ENCODE results near the gene NRN1. TPM values are rescaled to one million over a fixed set of nuclear protein-coding genes. Genes with fewer than 3 reads are reported as not detected.

Gene NRN1
- total and polyA plus RNA-seq, 2 donors (not counting 3 experiments of a cell fraction or from before 2014, with no cell fraction given) = 12.8 to 26.2 TPM

DNA sequence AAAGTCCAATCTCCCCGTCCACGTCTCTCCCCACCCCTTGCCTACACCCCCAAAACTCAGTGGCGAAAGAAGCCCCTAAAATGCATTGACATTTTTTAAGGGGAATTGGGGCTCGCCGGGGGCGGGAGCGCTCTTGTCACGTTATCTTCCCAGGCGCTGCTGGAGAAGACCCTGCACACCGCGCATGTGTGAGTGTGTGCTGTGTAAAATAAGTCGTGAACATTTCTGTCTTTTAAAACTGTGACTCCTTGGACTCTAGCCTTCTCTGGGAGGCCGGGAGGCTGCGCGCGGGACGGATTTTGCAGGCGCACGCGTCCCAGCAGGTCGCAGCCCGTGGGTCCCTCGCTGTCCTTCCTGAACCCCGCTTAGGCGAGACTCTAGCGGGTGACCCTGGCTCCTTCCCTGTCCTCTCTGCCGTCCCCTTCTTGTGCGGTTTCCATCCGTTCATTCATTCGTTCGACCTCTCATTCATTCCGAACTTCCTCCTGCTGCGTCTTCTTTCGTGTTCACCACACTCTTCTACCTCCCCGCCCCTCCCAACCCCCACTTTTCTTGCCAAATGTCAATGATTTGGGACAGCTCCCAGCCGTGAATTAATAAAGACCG is 2.2 kb downstream of the NRN1 start:
- dilution Hi-C loops (cut with MboI; ENCODE audit: extremely low pct_ligation_motif_present, low sequenced_read_pairs) (no loop called here), intact Hi-C loops (cut with micrococcal nuclease) (no loop called here)
- Histone ChIP-seq H3K36me3 (ENCODE audit: control insufficient read depth in 2 of 2, extremely low read depth in 1 of 2, insufficient read depth in 2 of 2, low read length in 2 of 2) (no peaks in the 10 kb centered on the region), H3K4me2 (ENCODE audit: insufficient read depth, low read length) (peak overlapping the region; percentile 67), H2AFZ (ENCODE audit: low read depth, low read length) (peak overlapping the region; percentile 70), H3K27me3 (ENCODE audit: control insufficient read depth in 2 of 2, insufficient read depth in 2 of 2, low read length in 2 of 2) (peaks cover 32 to 78% of the 10 kb centered on the region in 2 experiments), H4K20me1 (replicated peaks; ENCODE audit: control insufficient read depth, extremely low read depth, insufficient read depth, low read length) (no peaks in the 10 kb centered on the region), H3K9me3 (replicated peaks; ENCODE audit: control insufficient read depth, insufficient read depth, low read length) (no peaks in the 10 kb centered on the region), H3K27ac (ENCODE audit: insufficient read depth, low read depth, low read length) (no peak overlapping the region), H3K79me2 (ENCODE audit: control insufficient read depth, insufficient read depth, low read length) (no peaks in the 10 kb centered on the region), H3K9me1 (replicated peaks; ENCODE audit: control insufficient read depth, extremely low read depth, insufficient read depth, low read length) (no peaks in the 10 kb centered on the region), H3K4me3 (replicated peaks in 1 of 3; ENCODE audit: insufficient read depth in 1 of 3, low read depth in 1 of 3, low read length in 3 of 3) (peak overlapping the region; percentile 14 to 86 (median 62)), H3K9ac (replicated peaks; ENCODE audit: extremely low read depth, insufficient read depth, low read length) (peak overlapping the region; percentile 29), H3K4me1 (ENCODE audit: control insufficient read depth, extremely low read depth, insufficient read depth, low read length) (peaks cover 25% of the 10 kb centered on the region)
- FAIRE-seq (no peak), DNase-seq (ENCODE audit: low read depth, low spot score) (peak; percentile 23)
- ChIA-PET POLR2A (no interaction called here), CTCF (interaction anchor here (1.8 kb wide), 2 partner anchors 10 to 14 kb away, joined by 4 to 6 read pairs; no protein-coding TSS in a partner anchor)
- TF ChIP-seq GATA2 (IDR thresholded peaks at IDR 0.05; ENCODE audit: insufficient read depth, insufficient read length, low read depth, low read length) (no peak), MYC (IDR thresholded peaks at IDR 0.05; ENCODE audit: low read depth, low read length) (no peak), FOS (IDR thresholded peaks at IDR 0.05; ENCODE audit: borderline replicate concordance, insufficient read depth, low read length) (no peak), JUN (IDR thresholded peaks at IDR 0.05; ENCODE audit: borderline replicate concordance, insufficient read depth, insufficient read length, low read depth) (no peak), POLR2A (IDR thresholded peaks at IDR 0.05; ENCODE audit: low read depth, low read length) (no peak), POLR2AphosphoS5 (IDR thresholded peaks at IDR 0.05; ENCODE audit: insufficient read depth, low read depth, low read length) (no peak), EZH2 (IDR thresholded peaks at IDR 0.05; ENCODE audit: borderline replicate concordance, low read depth, low read length, severe bottlenecking) (no peak)
- TF ChIP-seq, protein P1, sequence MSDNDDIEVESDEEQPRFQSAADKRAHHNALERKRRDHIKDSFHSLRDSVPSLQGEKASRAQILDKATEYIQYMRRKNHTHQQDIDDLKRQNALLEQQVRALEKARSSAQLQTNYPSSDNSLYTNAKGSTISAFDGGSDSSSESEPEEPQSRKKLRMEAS (IDR thresholded peaks at IDR 0.05; ENCODE audit: insufficient read depth, insufficient read length) = no peak
- TF ChIP-seq, protein P2, sequence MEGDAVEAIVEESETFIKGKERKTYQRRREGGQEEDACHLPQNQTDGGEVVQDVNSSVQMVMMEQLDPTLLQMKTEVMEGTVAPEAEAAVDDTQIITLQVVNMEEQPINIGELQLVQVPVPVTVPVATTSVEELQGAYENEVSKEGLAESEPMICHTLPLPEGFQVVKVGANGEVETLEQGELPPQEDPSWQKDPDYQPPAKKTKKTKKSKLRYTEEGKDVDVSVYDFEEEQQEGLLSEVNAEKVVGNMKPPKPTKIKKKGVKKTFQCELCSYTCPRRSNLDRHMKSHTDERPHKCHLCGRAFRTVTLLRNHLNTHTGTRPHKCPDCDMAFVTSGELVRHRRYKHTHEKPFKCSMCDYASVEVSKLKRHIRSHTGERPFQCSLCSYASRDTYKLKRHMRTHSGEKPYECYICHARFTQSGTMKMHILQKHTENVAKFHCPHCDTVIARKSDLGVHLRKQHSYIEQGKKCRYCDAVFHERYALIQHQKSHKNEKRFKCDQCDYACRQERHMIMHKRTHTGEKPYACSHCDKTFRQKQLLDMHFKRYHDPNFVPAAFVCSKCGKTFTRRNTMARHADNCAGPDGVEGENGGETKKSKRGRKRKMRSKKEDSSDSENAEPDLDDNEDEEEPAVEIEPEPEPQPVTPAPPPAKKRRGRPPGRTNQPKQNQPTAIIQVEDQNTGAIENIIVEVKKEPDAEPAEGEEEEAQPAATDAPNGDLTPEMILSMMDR (IDR thresholded peaks at IDR 0.05; ENCODE audit: extremely low read depth in 1 of 2, insufficient read depth in 1 of 2, low read depth in 1 of 2, low read length in 2 of 2) = no peak
- no TSS peak for BruUV-seq (replicated peaks)

Measured in endothelial cell of umbilical vein (primary cell).